ENCODE measurements around the gene NFE2L3.
"Not testable (repeated sequence)": the region's sequence is repeated elsewhere in the genome, so short reads cannot be mapped to it uniquely, and the experiment has no call there.

The NFE2L3 gene

DNA sequence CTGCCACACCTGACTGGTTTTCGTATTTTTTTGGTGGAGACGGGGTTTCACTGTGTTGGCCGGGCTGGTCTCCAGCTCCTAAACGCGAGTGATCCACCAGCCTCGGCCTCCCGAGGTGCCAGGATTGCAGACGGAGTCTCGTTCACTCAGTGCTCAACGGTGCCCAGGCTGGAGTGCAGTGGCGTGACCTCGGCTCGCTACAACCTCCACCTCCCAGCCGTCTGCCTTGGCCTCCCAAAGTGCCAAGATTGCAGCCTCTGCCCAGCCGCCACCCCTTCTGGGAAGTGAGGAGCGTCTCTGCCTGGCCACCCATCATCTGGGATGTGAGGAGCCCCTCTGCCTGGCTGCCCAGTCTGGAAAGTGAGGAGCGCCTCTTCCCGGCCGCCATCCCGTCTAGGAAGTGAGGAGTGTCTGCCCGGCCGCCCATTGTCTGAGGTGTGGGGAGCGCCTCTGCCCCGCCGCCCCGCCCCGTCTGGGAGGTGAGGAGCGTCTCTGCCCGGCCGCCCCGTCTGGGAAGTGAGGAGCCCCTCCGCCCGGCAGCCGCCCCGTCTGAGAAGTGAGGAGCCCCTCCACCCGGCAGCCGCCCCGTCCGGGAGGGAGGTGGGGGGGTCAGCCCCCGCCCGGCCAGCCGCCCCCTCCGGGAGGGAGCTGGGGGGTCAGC is 4.2 kb upstream of the NFE2L3 start:
- DNase-seq = not testable (repeated sequence)

GRCh38 chr7:26148307-26148700 is 3.7 kb upstream of the NFE2L3 start:
- not testable (repeated sequence) for DNase-seq

GRCh38 chr7:26149391-26149977 is 2.5 kb upstream of the NFE2L3 start:
- no peak for DNase-seq

DNA sequence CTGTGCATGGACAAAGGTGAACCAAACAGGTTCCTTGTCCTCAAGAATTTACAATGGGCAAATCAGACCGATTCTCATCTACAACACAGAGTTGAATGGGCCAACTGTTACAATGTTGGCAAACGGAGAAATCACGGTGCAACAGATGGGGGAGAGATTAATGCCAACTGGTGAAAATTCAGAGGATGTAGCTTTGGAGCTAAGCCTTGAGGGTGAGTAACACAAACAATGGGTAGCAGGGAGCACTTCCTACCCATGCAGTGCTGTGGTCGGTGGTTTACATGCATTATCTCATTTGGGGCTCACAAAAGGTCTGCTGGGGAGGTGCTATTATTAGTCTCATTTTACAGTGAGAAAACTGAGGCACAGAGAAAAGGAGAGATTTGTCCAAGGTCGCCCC is 902 bp upstream of the NFE2L3 start:
- no peak for DNase-seq

DNA sequence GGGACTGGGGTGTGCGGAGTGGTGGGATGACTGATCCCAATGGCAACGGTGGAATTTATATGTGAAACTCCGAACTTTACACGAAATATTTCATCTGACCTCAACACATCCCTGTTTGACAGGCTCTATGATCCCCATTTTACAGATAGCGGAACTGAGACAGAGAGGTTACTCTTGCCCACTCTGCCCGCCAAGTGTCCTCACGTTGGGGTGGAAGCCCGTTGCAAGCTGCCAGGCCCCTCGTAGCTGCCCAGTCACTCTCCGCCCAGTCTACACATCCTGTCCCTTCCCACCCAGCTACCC is 397 bp upstream of the NFE2L3 start:
- no peak for DNase-seq

- peak; percentile 34 for DNase-seq
Measured at GRCh38 chr7:26152782-26153240, 813 bp downstream of the NFE2L3 start.

DNA sequence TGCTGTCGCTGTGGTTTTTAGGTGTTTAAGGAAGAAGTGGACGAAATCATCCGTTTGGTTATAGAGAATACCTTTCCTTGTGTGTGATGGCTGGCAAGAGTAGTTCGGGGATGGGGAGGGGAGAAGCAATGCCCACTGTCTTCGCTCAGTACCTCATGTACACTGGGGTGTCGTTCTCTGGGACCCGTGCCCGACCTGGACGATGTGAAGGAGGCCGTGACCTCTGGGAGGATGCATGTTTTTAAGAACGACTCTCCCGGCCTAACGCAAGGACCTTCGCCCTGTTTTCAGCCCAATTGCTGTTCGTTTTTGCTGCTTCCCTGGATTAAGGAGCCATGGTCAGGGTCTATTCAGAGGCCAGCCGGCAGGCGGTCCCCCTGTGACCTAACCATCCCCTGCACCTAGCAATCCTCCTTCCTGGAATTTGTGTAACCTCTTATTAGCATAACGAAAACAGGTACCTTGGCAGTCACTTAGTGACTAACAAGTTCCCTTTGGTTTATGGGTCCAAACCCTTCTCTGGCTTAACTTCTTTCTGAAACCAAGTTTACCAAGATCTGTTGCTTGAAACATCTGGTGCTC is 1.3 kb downstream of the NFE2L3 start:
- no peak for DNase-seq

DNA sequence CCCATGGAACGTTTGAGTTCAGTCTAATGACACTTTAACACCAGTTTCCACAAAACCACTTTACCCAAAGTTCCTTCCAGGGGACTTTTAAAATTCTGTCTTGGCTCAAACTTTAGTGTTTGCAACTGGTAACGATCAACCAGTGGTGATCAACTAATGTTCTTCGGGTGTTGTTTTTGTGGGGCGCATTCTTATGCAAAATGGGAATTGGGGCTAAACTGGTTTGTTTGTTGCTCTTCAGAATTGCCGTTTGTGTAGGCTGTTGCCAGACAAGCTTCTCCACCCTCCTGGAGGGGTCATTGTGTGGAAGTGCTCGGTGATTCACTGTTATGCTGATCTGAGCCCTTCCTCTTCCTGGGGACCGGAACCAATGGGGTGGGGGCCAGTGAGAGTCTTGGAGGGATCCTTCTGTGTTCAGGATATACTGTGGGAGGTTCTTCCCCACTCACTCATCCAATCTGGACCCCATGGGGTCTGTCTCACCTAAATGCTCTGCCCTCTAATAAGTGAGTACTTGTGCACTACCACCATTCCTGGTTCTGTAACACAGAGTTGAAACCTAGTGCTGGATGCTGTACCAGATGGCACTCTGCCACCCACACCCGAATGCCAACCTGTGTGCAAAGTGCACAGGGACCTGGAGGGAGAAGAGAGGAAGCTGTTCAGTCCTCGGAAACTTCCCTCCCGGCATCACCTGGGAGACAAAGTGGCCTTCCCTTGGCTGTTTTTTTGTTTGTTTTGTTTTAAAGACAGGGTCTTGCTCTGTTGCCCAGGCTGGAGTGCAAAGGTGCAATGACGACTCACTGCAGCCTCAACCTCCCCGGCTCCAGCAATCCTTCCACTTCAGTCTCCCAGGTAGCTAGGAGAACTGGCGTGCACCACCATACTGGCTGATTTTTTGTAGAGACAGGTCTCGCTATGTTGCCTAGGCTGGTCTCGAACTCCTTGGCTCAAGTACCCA is 2.1 kb downstream of the NFE2L3 start:
- DNase-seq = no peak

DNA sequence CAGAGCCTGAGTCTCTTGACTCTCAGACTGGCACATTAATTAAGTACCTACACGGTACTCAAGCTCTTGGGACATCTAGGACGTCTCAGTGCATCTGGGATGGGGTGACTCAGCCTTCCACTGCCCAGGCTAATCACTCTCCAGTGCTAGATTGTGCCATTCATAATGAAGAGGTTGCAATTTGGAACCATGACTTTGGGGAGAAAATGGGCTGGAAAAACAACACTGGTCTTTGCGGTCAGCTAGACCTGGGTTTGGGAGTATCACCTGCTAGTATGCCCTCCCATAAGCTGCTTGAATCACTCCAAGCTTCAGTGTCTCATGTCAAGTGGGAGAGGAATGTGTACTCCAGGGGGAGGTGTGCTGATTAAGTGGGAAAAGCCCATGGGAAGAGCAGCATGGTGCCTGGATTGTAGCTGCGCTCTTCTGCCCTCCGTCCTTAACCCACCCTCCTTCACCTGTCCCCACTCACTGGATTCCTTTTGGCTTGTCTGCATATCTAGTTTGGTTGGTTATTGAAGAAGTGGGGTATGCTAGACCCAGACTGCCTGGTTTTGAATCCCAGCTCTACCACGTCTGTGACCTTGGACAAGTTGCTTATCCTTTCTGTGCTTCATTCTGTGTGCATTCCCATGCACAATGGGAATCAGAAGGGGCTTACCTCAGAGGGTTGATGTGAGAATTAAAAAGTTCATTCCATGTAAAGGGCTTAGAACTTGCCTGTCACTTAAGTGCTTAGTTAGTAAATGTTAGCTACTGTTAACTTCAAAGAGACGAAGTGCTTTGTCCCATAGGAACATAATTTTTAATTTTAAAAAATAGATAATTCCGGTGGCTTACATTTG is 3.8 kb downstream of the NFE2L3 start:
- no peak for DNase-seq

DNA sequence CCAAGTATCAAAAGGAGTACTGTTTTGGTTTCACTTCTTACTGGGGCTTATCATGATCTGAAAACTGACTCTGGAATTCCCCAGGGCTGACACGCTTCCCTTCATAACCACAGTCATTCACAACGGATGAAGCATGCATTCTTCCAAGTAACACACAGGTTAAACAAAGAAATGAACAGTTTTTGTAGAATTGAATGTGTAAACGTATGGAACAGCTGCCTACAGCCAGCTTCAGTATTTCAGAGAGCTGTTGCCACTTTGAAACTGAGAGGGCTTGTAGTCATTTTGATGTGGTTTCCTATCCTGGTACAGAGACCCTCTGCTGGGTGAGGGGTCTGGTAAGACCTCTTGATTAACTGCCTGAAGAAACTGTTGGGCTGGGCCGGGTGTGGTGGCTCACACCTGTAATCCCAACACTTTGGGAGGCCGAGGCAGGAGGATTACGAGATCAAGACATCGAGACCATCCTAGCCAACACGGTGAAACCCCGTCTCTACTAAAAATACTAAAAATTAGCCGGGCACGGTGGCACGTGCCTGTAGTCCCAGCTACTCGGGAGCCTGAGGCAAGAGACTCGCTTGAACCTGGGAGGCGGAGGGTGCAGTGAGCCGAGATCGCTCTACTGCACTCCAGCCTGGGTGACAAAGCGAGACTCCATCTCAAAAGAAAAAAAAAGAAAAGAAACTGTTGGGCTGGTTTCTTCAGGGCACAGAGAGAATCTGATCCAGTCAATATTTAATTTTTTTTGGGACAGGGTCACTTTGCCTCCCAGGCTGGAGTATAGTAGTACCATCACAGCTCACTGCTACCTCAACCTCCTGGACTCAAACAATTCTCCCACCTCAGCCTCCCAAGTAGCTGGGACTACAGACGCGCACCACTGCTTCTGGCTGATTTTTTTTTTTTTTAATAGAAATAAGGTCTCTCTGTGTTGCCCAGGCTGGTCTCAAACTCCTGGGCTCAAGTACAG is 4.7 kb downstream of the NFE2L3 start:
- DNase-seq = peak; percentile 45

- no peak for DNase-seq
Measured at GRCh38 chr7:26157520-26158105, 5.6 kb downstream of the NFE2L3 start.

DNA sequence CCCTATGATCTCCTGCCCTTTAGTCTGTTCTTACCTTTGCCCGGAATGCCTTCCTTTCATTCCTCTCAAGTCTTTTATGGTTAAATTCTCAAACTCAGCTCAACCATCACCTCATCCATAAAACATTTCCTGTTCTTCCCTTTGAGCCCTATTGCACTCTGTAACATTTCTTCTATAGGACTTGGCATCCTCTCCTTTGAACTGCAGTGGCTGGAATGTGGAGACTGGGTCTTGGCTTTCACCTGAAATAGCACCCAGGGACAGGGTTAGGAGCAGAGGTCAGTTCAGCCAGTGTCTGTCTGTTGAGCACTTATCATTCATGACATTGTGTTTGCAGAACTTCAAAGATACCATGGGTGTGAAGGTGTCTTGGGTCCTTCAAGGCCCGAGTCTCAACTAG is 7.2 kb downstream of the NFE2L3 start:
- no peak for DNase-seq

GRCh38 chr7:26160896-26161295 is 8.9 kb downstream of the NFE2L3 start:
- no peak for DNase-seq

GRCh38 chr7:26162431-26162830 is 10.4 kb downstream of the NFE2L3 start:
- no peak for DNase-seq

DNA sequence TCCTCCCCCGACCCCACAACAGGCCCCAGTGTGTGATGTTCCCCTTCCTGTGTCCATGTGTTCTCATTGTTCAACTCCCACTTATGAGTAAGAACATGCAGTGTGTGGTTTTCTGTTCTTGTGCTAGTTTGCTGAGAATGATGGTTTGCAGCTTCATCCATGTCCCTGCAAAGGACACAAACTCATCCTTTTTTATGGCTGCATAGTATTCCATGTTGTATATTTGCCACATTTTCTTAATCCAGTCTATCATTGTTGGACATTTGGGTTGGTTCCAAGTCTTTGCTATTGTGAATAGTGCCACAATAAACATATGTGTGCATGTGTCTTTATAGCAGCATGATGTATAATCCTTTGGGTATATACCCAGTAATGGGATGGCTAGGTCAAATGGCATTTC is 11.8 kb downstream of the NFE2L3 start:
- DNase-seq = not testable (repeated sequence)

- no peak for DNase-seq
Measured at GRCh38 chr7:26165950-26166683, 14.1 kb downstream of the NFE2L3 start.

- DNase-seq = no peak
Measured at GRCh38 chr7:26166684-26167266, 14.8 kb downstream of the NFE2L3 start.

DNA sequence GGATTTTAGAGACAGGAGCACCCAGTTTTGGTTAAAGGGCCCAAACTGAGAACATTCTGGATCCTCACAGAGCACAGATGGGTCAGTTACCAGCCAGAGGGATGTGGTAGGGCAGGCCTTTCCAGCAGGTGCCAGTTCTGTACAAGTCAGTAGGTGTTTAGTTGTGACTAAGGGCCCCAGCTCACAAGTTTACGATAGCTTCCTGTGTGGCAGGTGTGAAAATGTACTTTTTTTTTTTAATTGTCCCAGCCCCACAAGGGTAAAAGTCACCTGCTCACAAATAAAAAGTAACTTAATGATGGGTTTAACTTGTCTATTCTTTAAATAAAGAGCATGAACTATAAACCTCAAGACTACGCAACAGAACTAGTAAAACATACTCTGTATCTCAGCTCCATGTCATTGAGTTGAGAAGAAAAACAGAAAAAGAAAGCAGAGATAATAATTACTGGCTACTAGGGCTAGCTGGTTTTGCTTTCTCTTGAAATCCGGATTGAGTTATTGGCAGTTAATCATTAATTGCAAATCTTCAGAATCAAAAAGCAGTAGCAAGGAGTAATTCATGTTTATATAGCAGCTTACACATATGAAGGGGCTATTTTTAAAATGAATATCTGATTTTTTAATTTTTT is 15.4 kb downstream of the NFE2L3 start:
- no peak for DNase-seq

GRCh38 chr7:26168458-26169023 is 16.5 kb downstream of the NFE2L3 start:
- no peak for DNase-seq
